Measurements from ENCODE around the gene SMC2.

GRCh38 chr9:104093647-104094533 lies at the start of gene SMC2:
- TF ChIP-seq CTCF (IDR thresholded peaks at IDR 0.05; ENCODE audit: insufficient read depth, low read depth, low read length) (no peak), EZH2 (IDR thresholded peaks at IDR 0.05; ENCODE audit: insufficient read depth, low read length) (no peak)
